ENCODE data around the gene SIM2.

SIM2 gene

GRCh38 chr21:36688324-36688723 is 10.6 kb upstream of the SIM2 start:
- no peak for DNase-seq (ENCODE audit: low read depth)

GRCh38 chr21:36689324-36689723 is 9.6 kb upstream of the SIM2 start:
- DNase-seq (ENCODE audit: low read depth): no peak

GRCh38 chr21:36690628-36691554 is 8.0 kb upstream of the SIM2 start:
- peak; percentile 49 for DNase-seq (ENCODE audit: low read depth)

- DNase-seq (ENCODE audit: low read depth): no peak
Measured at GRCh38 chr21:36691555-36692041, 7.3 kb upstream of the SIM2 start.

GRCh38 chr21:36692114-36692834 is 6.6 kb upstream of the SIM2 start:
- DNase-seq (ENCODE audit: low read depth): no peak

GRCh38 chr21:36692835-36693488 is 6.0 kb upstream of the SIM2 start:
- no peak for DNase-seq (ENCODE audit: low read depth)

- DNase-seq (ENCODE audit: low read depth): no peak
Measured at GRCh38 chr21:36693489-36694030, 5.4 kb upstream of the SIM2 start.

- DNase-seq (ENCODE audit: low read depth): no peak
Measured at GRCh38 chr21:36694031-36694515, 4.8 kb upstream of the SIM2 start.

GRCh38 chr21:36694593-36695282 is 4.2 kb upstream of the SIM2 start:
- no peak for DNase-seq (ENCODE audit: low read depth)

GRCh38 chr21:36695283-36695634 is 3.7 kb upstream of the SIM2 start:
- DNase-seq (ENCODE audit: low read depth): no peak

- no peak for DNase-seq (ENCODE audit: low read depth)
Measured at GRCh38 chr21:36695671-36696389, 3.1 kb upstream of the SIM2 start.

- no peak for DNase-seq (ENCODE audit: low read depth)
Measured at GRCh38 chr21:36696390-36697059, 2.4 kb upstream of the SIM2 start.

- DNase-seq (ENCODE audit: low read depth): no peak
Measured at GRCh38 chr21:36697060-36697850, 1.7 kb upstream of the SIM2 start.

GRCh38 chr21:36697851-36698384 is 997 bp upstream of the SIM2 start:
- DNase-seq (ENCODE audit: low read depth): no peak

- no peak for DNase-seq (ENCODE audit: low read depth)
Measured at GRCh38 chr21:36698385-36698980, 432 bp upstream of the SIM2 start.

- no peak for DNase-seq (ENCODE audit: low read depth)
Measured at GRCh38 chr21:36699546-36700294, 805 bp downstream of the SIM2 start.

- DNase-seq (ENCODE audit: low read depth): no peak
Measured at GRCh38 chr21:36700295-36700970, 1.5 kb downstream of the SIM2 start.

All from HS-5 (cell line).